NCI-H2196 (cell line): ENCODE measurements around the gene TSSK2.
"Not testable (repeated sequence)": the region's sequence is repeated elsewhere in the genome, so short reads cannot be mapped to it uniquely, and the experiment has no call there.

Experiments
- DNase-seq: peaks from one replicate; lab custom pipeline; 2025; ENCODE audit not compliant: unreplicated experiment; lab: John Stamatoyannopoulos, UW

The TSSK2 gene

GRCh38 chr22:19130959-19131684 lies at the start of gene TSSK2:
Gene TSSK2, plus strand, starts transcription at chr22:19131308. Its CDS starts 92 bp downstream, at chr22:19131400.
- no peak for DNase-seq

- DNase-seq = no peak
Measured at GRCh38 chr22:19081351-19081750, 49.8 kb upstream of the TSSK2 start.

- DNase-seq = no peak
Measured at GRCh38 chr22:19082101-19082500, 49.0 kb upstream of the TSSK2 start.

GRCh38 chr22:19082793-19083192 lies 48.3 kb upstream of the TSSK2 start:
- no peak for DNase-seq

- DNase-seq = not testable (repeated sequence)
Measured at GRCh38 chr22:19084126-19084525, 47.0 kb upstream of the TSSK2 start.

GRCh38 chr22:19084586-19084985 lies 46.5 kb upstream of the TSSK2 start:
- DNase-seq = not testable (repeated sequence)

- peak; percentile 31 for DNase-seq
Measured at GRCh38 chr22:19085233-19085718, 45.8 kb upstream of the TSSK2 start.

- DNase-seq = no peak
Measured at GRCh38 chr22:19086417-19086816, 44.7 kb upstream of the TSSK2 start.

GRCh38 chr22:19086896-19087295 lies 44.2 kb upstream of the TSSK2 start:
- no peak for DNase-seq

GRCh38 chr22:19088866-19089595 lies 42.1 kb upstream of the TSSK2 start:
- no peak for DNase-seq

- DNase-seq = no peak
Measured at GRCh38 chr22:19090183-19090582, 40.9 kb upstream of the TSSK2 start.

GRCh38 chr22:19090586-19091127 lies 40.5 kb upstream of the TSSK2 start:
- no peak for DNase-seq

- DNase-seq = no peak
Measured at GRCh38 chr22:19092725-19093124, 38.4 kb upstream of the TSSK2 start.

- DNase-seq = no peak
Measured at GRCh38 chr22:19094393-19094997, 36.6 kb upstream of the TSSK2 start.

- DNase-seq = no peak
Measured at GRCh38 chr22:19096555-19096954, 34.6 kb upstream of the TSSK2 start.

- DNase-seq = peak; percentile 10
Measured at GRCh38 chr22:19097518-19097917, 33.6 kb upstream of the TSSK2 start.

GRCh38 chr22:19098157-19098556 lies 33.0 kb upstream of the TSSK2 start:
- DNase-seq = no peak

- DNase-seq = no peak
Measured at GRCh38 chr22:19103880-19104821, 27.0 kb upstream of the TSSK2 start.

- no peak for DNase-seq
Measured at GRCh38 chr22:19105456-19105855, 25.7 kb upstream of the TSSK2 start.
